GM21717 (cell line): ENCODE measurements around the gene EVI2A.
"Not testable (repeated sequence)": the region's sequence is repeated elsewhere in the genome, so short reads cannot be mapped to it uniquely, and the experiment has no call there.

ENCODE experiments used
- ATAC-seq: cut with Tn5 transposase; IDR thresholded peaks from one replicate; pipeline ENCODE4 v1.9.1; 2021; ENCODE audit warnings: mild to moderate bottlenecking, moderate library complexity; ENCODE audit not compliant: unreplicated experiment

EVI2A gene

GRCh38 chr17:31313982-31314781, 7.2 kb downstream of the EVI2A start, which contains the start of gene EVI2B:
TSS of gene EVI2B (minus strand) at chr17:31314054. CDS start at chr17:31305609, 8,445 bp downstream.
- no peak for ATAC-seq

- ATAC-seq, result not testable (repeated sequence)
Measured at GRCh38 chr17:31312223-31312622, 9.2 kb downstream of the EVI2A start.

GRCh38 chr17:31311526-31311925, 9.9 kb downstream of the EVI2A start:
- ATAC-seq, result no peak

GRCh38 chr17:31310886-31311285, 10.5 kb downstream of the EVI2A start:
- no peak for ATAC-seq

- no peak for ATAC-seq
Measured at GRCh38 chr17:31310260-31310659, 11.2 kb downstream of the EVI2A start.

- no peak for ATAC-seq
Measured at GRCh38 chr17:31309556-31309955, 11.9 kb downstream of the EVI2A start.

- no peak for ATAC-seq
Measured at GRCh38 chr17:31308372-31309334, 12.8 kb downstream of the EVI2A start.

- no peak for ATAC-seq
Measured at GRCh38 chr17:31307640-31308039, 13.8 kb downstream of the EVI2A start.

- ATAC-seq, result no peak
Measured at GRCh38 chr17:31299624-31300023, 21.8 kb downstream of the EVI2A start.

GRCh38 chr17:31297090-31297489, 24.3 kb downstream of the EVI2A start, which contains the start of gene OMG:
TSS of gene OMG (minus strand) at chr17:31297239. CDS start at chr17:31296331, 908 bp downstream.
- no peak for ATAC-seq

- ATAC-seq, result no peak
Measured at GRCh38 chr17:31296142-31296541, 25.3 kb downstream of the EVI2A start.

GRCh38 chr17:31295489-31295871, 25.9 kb downstream of the EVI2A start:
- ATAC-seq, result no peak

- no peak for ATAC-seq
Measured at GRCh38 chr17:31294820-31295488, 26.5 kb downstream of the EVI2A start.

GRCh38 chr17:31294231-31294630, 27.2 kb downstream of the EVI2A start:
- no peak for ATAC-seq

GRCh38 chr17:31293581-31293980, 27.8 kb downstream of the EVI2A start:
- ATAC-seq, result no peak

GRCh38 chr17:31291820-31292219, 29.6 kb downstream of the EVI2A start:
- ATAC-seq, result no peak

- ATAC-seq, result no peak
Measured at GRCh38 chr17:31289790-31290189, 31.6 kb downstream of the EVI2A start.

GRCh38 chr17:31287932-31288331, 33.5 kb downstream of the EVI2A start:
- not testable (repeated sequence) for ATAC-seq

- no peak for ATAC-seq
Measured at GRCh38 chr17:31286587-31286986, 34.8 kb downstream of the EVI2A start.

- no peak for ATAC-seq
Measured at GRCh38 chr17:31283841-31284240, 37.6 kb downstream of the EVI2A start.

- ATAC-seq, result no peak
Measured at GRCh38 chr17:31281061-31281460, 40.4 kb downstream of the EVI2A start.
